ENCODE results near the gene SPINK9.

SPINK9 gene

GRCh38 chr5:148372166-148372725, 36.9 kb downstream of the SPINK9 start:
- DNase-seq, result no peak

DNA sequence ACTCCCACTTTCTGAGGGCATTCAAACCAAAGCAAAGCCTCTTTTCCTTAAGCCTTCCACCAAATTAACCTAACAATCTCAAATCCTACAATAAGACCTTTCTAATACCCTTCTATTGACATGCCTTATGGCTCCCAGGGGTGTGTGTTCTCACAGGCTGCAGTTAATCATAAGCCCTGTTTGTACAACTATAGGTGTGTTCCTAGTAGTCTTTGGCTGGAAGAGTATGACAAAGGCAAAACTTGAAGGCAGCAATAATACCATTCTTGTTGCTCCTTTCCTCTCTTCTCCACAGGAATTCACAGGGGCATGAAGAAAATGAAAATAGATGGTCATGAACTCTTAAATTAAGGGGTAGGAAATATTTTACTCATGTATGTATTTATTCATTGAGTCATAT, 37.5 kb downstream of the SPINK9 start:
- DNase-seq, result no peak

GRCh38 chr5:148374690-148375360, 39.5 kb downstream of the SPINK9 start:
- DNase-seq, result peak; percentile 40

DNA sequence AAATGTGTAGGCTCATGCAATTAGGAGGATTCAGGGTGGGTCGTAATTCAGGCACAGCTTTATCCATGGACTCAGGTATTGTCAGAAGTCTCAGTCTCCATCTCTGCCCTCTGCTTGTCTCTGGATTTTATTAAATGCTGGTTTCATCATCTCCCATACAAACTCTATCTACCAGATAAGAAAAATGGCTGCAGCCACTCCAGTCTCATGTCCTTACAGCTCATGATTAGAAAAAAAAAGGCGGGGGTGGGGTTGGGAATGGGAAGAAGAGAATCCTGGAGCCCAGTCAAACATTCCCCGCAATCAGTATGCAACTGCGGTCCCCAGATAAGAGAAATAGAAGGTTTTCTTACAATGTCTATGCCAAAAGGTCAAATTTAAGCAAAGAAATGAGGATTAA, 40.8 kb downstream of the SPINK9 start:
- DNase-seq, result no peak

DNA sequence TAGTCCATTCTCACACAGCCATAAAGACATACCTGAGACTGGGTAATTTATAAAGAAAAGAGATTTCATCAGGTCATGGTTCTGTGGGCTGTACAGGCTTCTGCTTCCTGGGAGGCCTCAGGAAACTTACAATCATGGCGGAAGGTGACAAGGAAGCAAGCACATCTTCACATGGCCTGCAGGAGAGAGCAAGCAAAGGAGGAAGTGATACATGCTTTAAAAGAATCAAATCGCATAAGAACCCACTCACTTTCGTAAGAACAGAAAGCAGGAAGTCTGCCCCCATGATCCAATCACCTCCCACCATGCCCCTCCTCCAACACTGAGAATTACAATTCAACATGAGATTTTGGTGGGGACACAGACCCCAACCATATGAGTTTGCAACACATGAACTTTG, 43.3 kb downstream of the SPINK9 start:
- DNase-seq, result no peak

- DNase-seq, result no peak
Measured at GRCh38 chr5:148379340-148379739, 44.0 kb downstream of the SPINK9 start.

- no peak for DNase-seq
Measured at GRCh38 chr5:148381906-148382305, 46.5 kb downstream of the SPINK9 start.

GRCh38 chr5:148382961-148383360, 47.6 kb downstream of the SPINK9 start:
- DNase-seq, result peak; percentile 5

DNA sequence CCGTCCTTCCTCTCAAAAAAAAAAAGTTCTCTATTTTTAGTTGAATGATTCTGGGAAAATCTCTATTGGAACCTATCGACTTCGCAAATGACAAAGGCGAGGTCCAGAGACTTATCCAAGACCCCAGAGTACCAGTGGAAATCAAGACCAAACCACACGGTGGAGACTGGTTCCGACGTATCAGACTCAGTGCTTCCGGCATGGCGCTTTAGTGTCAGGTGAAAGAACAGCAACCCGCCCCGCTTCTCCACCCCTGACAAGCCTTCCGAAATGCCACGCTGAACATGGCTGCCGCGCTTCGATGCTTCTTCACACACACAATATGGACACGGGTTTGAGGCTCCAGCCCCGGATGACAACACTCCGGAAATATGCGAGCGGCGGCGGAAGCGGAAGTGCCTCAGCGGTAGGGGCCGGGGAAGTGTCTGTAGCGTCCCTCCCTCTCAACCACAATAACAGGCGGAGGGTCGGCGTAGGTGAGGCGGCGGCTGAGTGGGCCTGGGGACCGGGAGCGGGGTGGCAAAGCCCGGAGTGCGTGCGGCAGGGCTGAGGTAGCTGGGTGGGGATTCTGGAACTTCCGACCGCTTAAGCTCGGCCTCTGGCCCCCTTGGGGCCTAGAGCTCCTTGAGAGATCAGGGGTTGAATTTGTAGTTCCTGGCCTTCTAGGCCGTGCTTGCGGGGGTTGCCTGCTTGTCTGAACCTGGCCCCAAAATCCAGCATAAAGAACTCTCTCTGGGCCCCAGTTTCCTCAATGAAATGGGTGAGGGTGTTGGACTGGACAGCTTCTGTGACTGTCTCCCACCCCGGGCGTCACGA, 48.4 kb downstream of the SPINK9 start, which contains the start of gene FBXO38:
Gene FBXO38, plus strand, starts transcription at position 395 of the 816 bp plus-strand sequence. CDS start 10,819 bp downstream, outside the sequence.
- peak; percentile 98 for DNase-seq

GRCh38 chr5:148384380-148384737, 49.0 kb downstream of the SPINK9 start:
- no peak for DNase-seq

DNA sequence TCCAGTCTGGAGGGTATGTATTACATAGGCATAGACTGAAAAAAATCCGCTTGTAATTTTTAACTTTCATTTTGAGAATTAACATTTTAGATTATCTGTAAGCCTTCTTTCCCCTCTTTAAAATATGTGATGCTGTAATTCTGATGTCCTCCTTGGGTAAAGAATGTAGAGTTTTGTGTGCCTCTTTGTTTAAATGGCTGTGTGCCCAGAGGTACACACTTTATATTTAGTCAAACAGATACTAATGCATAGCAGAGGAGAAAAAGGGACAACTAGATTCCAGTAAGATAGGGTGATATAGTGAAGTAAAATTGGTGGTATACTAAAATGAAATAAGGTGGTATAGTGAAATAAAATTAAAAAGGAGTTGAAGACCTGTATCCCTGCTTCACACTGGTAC, 49.7 kb downstream of the SPINK9 start:
- no peak for DNase-seq

DNA sequence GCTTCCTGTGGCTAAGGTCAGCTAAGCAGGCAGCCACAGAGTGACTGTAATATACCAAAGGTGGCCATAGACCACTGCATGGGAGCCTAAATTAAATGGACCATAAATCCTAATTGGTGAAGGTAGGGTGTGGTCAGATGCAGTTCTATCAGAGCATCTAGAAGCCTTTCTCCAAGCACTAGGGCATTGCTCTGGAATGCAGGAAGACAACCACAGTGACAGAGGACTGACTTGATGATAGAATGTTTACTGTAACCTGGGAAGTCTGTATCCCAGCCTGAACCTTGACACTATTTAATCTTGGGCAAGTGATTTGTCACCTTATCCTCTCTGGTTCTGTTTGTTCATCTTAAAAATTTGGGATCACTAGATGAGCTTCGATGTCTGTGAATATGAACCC, 50.7 kb downstream of the SPINK9 start:
- DNase-seq, result no peak

DNA sequence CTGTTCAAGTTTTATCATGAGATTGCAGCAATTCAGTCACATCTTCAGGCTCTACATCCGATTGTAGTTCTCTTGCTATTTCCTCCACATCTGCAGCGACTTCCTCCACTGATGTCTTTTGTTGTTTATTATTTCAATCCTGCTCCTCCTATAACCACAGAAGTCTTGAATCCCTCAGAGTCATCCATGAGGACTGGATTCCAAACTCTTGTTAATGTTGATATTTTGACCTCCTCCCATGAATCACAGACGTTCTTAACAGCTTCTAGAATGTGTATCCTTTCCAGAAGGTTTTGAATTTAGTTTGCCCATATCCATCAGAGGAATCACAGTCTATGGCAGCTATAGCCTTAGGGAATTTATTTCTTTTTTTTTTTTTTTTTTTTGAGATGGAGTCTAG, 52.0 kb downstream of the SPINK9 start:
- DNase-seq, result no peak

- DNase-seq, result no peak
Measured at GRCh38 chr5:148388696-148389095, 53.3 kb downstream of the SPINK9 start.
